Spleen (tissue), 11 donors: ENCODE results near the gene OMA1. TPM values are rescaled to one million over a fixed set of nuclear protein-coding genes. Genes with fewer than 3 reads are reported as not detected.

Source experiments
- DNase-seq: peaks from one replicate; pipeline ENCODE4 v3.0.0-alpha.2; 2020
- H3K27ac ChIP-seq, 8 donors: fragments of 200-600 bp; sonication (generic) in 7 of 8; 1 replicate in 4 of 8; 2 replicates in 4 of 8; pipeline versions ENCODE4 v1.5.0 to v1.8.0; 2016 to 2021; ENCODE audit warnings: inconsistent platforms in 4 of 8, mild to moderate bottlenecking in 4 of 8, moderate library complexity in 1 of 8
- H3K27me3 ChIP-seq, 7 donors: fragments of 200-600 bp; sonication (generic) in 6 of 7; replicated peaks in 1 of 7; 1 replicate in 4 of 7; 2 replicates in 3 of 7; pipeline versions ENCODE4 v1.5.0 to v1.8.0; 2016 to 2021; ENCODE audit warnings: inconsistent platforms in 3 of 7, mild to moderate bottlenecking in 1 of 7
- H3K36me3 ChIP-seq, 6 donors: fragments of 200-600 bp; sonication (generic) in 5 of 6; 1 replicate in 4 of 6; 2 replicates in 2 of 6; pipeline versions ENCODE4 v1.5.0 to v1.8.0; 2016 to 2021; ENCODE audit warnings: inconsistent platforms in 2 of 6
- H3K4me1 ChIP-seq, 6 donors: fragments of 200-600 bp; sonication (generic) in 5 of 6; 1 replicate in 3 of 6; 2 replicates in 3 of 6; pipeline versions ENCODE4 v1.5.0 to v1.8.0; 2016 to 2021; ENCODE audit warnings: inconsistent platforms in 3 of 6
- H3K4me3 ChIP-seq, 8 donors: fragments of 200-600 bp; sonication (generic) in 7 of 8; 1 replicate in 4 of 8; 2 replicates in 4 of 8; pipeline versions ENCODE4 v1.5.0 to v1.8.0; 2016 to 2021; ENCODE audit warnings: inconsistent platforms in 4 of 8, mild to moderate bottlenecking in 4 of 8, moderate library complexity in 2 of 8
- H3K9me3 ChIP-seq, 8 donors: fragments of 200-600 bp; sonication (generic) in 7 of 8; 1 replicate in 4 of 8; 2 replicates in 4 of 8; pipeline versions ENCODE4 v1.5.0 to v1.8.0; 2016 to 2021; ENCODE audit warnings: inconsistent platforms in 4 of 8
- CTCF ChIP-seq, 11 experiments: fragments of 200-600 bp in 7 of 11; fragments of 450-650 bp in 4 of 11; sonication (generic) in 4 of 11; IDR thresholded peaks in 8 of 11; conservative IDR thresholded peaks in 3 of 11; 1 replicate in 7 of 11; 2 replicates in 4 of 11; pipeline versions ENCODE4 v1.4.0 to v1.8.0; 2016 to 2021; ENCODE audit warnings: antibody characterized with exemption in 11 of 11, inconsistent platforms in 4 of 11, mild to moderate bottlenecking in 1 of 11
- POLR2A ChIP-seq, 3 donors: fragments of 450-650 bp; IDR thresholded peaks; one replicate each; pipeline ENCODE4 v1.5.1; 2017; ENCODE audit warnings: antibody characterized with exemption in 3 of 3, mild to moderate bottlenecking in 1 of 3
- POLR2AphosphoS5 ChIP-seq, 3 donors: sonication (generic); formaldehyde crosslinking; IDR thresholded peaks; one replicate each; pipeline ENCODE4 v1.5.1; 2017; ENCODE audit warnings: antibody characterized with exemption in 3 of 3
- WGBS, 5 donors: extraction: QIAGEN DNeasy Blood & Tissue Kit in 3 of 5; methylation state at CpG; one replicate each; pipeline versions ENCODE4 v1.1.5 to v1.1.7; 2013 to 2018; 5-methylcytosine and 5-hydroxymethylcytosine counted together
- intact Hi-C: fragments of 100-400 bp; cut with DNase I; formaldehyde crosslinking; loops from one replicate; pipeline ENCODE4 v1.15.0; 2023; ENCODE audit warnings: low total_unique reads
- polyA plus RNA-seq, 3 donors: library from polyadenylated mRNA; stranded (reverse); fragments of 200-250 nt; gene quantifications; one replicate each; pipeline ENCODE4 v1.2.1, GENCODE V29; 2013
- total RNA-seq, 7 donors: library from RNA; depleted of rRNA in 3 of 7; stranded (reverse); fragments of >200 nt in 3 of 7; fragmentation: NEBNext Ultra II Directional in 4 of 7; extraction: Animal tissue kit (Norgen Biotek cat#: 25700) in 4 of 7; gene quantifications; one replicate each; pipeline versions ENCODE4 v1.1.0 to v1.2.1, GENCODE V29; 2016 to 2021
- donor health status: healthy with polysubstance abuse.
- donor health status: DM: no; HTN: no; CAD: no; lungs with moderate emphysema.
- donor health status: DM: no; HTN: no; CAD: no.
- donor health status: Bipolar disorder and iron deficiency.
- donor health status: healthy.
- donor health status: DM: no; HTN: no; CAD: no.
- donor health status: DM: yes; HTN: yes; CAD: no.

OMA1 gene
- total and polyA plus RNA-seq, 10 donors, result 19.3 to 48.6 (median 32.5) TPM

GRCh38 chr1:58437623-58438022 lies 108.9 kb downstream of the OMA1 start:
- intact Hi-C loops, result no loop called here
- Histone ChIP-seq H3K27me3 (no peaks in the 10 kb centered on the region), H3K36me3 (peaks cover 0 to 15% (median 0%) of the 10 kb centered on the region in 6 donors), H3K27ac (no peak overlapping the region), H3K4me1 (peaks cover 0 to 23% (median 2%) of the 10 kb centered on the region in 6 donors), H3K4me3 (no peak overlapping the region), H3K9me3 (no peaks in the 10 kb centered on the region)
- WGBS, 5 donors, result 74 to 87% (median 80%) methylated on average over 3 of the region's 3 CpGs
- TF ChIP-seq POLR2A (IDR thresholded peaks at IDR 0.05) (no peak), POLR2AphosphoS5 (IDR thresholded peaks at IDR 0.05) (no peak), CTCF (IDR thresholded peaks at IDR 0.05 in 8 of 11, conservative IDR thresholded peaks at IDR 0.05 in 3 of 11) (no peak)
- no peak for DNase-seq

GRCh38 chr1:58436615-58437297 lies 109.8 kb downstream of the OMA1 start:
- no peaks in the 10 kb centered on the region for H3K9me3 ChIP-seq
- no peak for DNase-seq
- TF ChIP-seq POLR2AphosphoS5 (IDR thresholded peaks at IDR 0.05) (no peak), POLR2A (IDR thresholded peaks at IDR 0.05) (no peak), CTCF (IDR thresholded peaks at IDR 0.05 in 8 of 11, conservative IDR thresholded peaks at IDR 0.05 in 3 of 11) (no peak)
- WGBS, 5 donors, result 82 to 89% (median 86%) methylated on average over 5 of the region's 5 CpGs
- intact Hi-C loops, result no loop called here
- peaks cover 0 to 10% (median 0%) of the 10 kb centered on the region in 6 donors for H3K36me3 ChIP-seq
- no peak overlapping the region for H3K4me3 ChIP-seq
- H3K4me1 ChIP-seq, result peaks cover 0 to 26% (median 2%) of the 10 kb centered on the region in 6 donors
- H3K27ac ChIP-seq, result no peak overlapping the region
- no peaks in the 10 kb centered on the region for H3K27me3 ChIP-seq

GRCh38 chr1:58435376-58435775 lies 111.2 kb downstream of the OMA1 start:
- no peak overlapping the region for H3K4me3 ChIP-seq
- no peak for DNase-seq
- TF ChIP-seq POLR2AphosphoS5 (IDR thresholded peaks at IDR 0.05), result no peak
- TF ChIP-seq CTCF (IDR thresholded peaks at IDR 0.05 in 8 of 11, conservative IDR thresholded peaks at IDR 0.05 in 3 of 11), result no peak
- TF ChIP-seq POLR2A (IDR thresholded peaks at IDR 0.05), result no peak
- 67 to 78% (median 76%) methylated on average over 4 of the region's 4 CpGs for WGBS, 5 donors
- H3K27me3 ChIP-seq, result no peaks in the 10 kb centered on the region
- intact Hi-C loops, result no loop called here
- no peak overlapping the region for H3K27ac ChIP-seq
- peaks cover 0 to 7% (median 0%) of the 10 kb centered on the region in 6 donors for H3K36me3 ChIP-seq
- H3K4me1 ChIP-seq, result peaks cover 0 to 26% (median 2%) of the 10 kb centered on the region in 6 donors
- no peaks in the 10 kb centered on the region for H3K9me3 ChIP-seq

- no peaks in the 10 kb centered on the region for H3K27me3 ChIP-seq
- TF ChIP-seq POLR2A (IDR thresholded peaks at IDR 0.05) (no peak), POLR2AphosphoS5 (IDR thresholded peaks at IDR 0.05) (no peak), CTCF (IDR thresholded peaks at IDR 0.05 in 8 of 11, conservative IDR thresholded peaks at IDR 0.05 in 3 of 11) (no peak)
- H3K36me3 ChIP-seq, result peaks cover 0 to 7% (median 0%) of the 10 kb centered on the region in 6 donors
- intact Hi-C loops, result no loop called here
- H3K4me1 ChIP-seq, result peaks cover 0 to 26% (median 2%) of the 10 kb centered on the region in 6 donors
- no peak overlapping the region for H3K4me3 ChIP-seq
- H3K9me3 ChIP-seq, result no peaks in the 10 kb centered on the region
- WGBS, 5 donors, result 87 to 96% (median 93%) methylated on average over 2 of the region's 2 CpGs
- DNase-seq, result no peak
- no peak overlapping the region for H3K27ac ChIP-seq
Observed at GRCh38 chr1:58434607-58435006, 111.9 kb downstream of the OMA1 start.
